Measurements from ENCODE around the gene PALM. TPM values are rescaled to one million over a fixed set of nuclear protein-coding genes. Genes with fewer than 3 reads are reported as not detected.
A peak's percentile ranks its signal among the peaks of the same experiment; 100 is the strongest.

PALM gene
- polyA plus RNA-seq, 1 donor from 2014 or later = 74.8 TPM

GRCh38 chr19:710767-711166 lies 2.0 kb downstream of the PALM start:
- Histone ChIP-seq H3K9me3 (ENCODE audit: low read length) (no peaks in the 10 kb centered on the region), H4K20me1 (ENCODE audit: insufficient read depth) (no peaks in the 10 kb centered on the region), H3F3A (ENCODE audit: insufficient read depth, low read length, poor library complexity, severe bottlenecking) (no peaks in the 10 kb centered on the region), H3K9me2 (ENCODE audit: insufficient read depth, low read length) (no peaks in the 10 kb centered on the region), H3K4me3 (ENCODE audit: low read length) (peak overlapping the region; percentile 90), H3K36me3 (ENCODE audit: insufficient read depth, low read length) (no peaks in the 10 kb centered on the region), H3K9ac (ENCODE audit: low read length) (peak overlapping the region; percentile 83), H3K27ac (ENCODE audit: low read length) (peak overlapping the region; percentile 63), H3K79me2 (replicated peaks; ENCODE audit: insufficient read depth, low read length) (peaks cover 64% of the 10 kb centered on the region), H3K27me3 (ENCODE audit: insufficient read depth, low read depth, low read length) (no peaks in the 10 kb centered on the region), H2AFZ (ENCODE audit: low read depth, low read length) (no peak overlapping the region), H3K4me2 (ENCODE audit: low read length) (peak overlapping the region; percentile 25)
- TF ChIP-seq POLR2AphosphoS5 (IDR thresholded peaks at IDR 0.05) (no peak), EZH2 (IDR thresholded peaks at IDR 0.05; ENCODE audit: borderline replicate concordance, insufficient read depth, low read length, poor library complexity, severe bottlenecking) (no peak), REST (IDR thresholded peaks at IDR 0.05; ENCODE audit: borderline replicate concordance) (no peak), MXI1 (conservative IDR thresholded peaks at IDR 0.05; ENCODE audit: poor library complexity, severe bottlenecking) (no peak), EP300 (conservative IDR thresholded peaks at IDR 0.05; ENCODE audit: poor library complexity, severe bottlenecking) (no peak), TAF1 (IDR thresholded peaks at IDR 0.05; ENCODE audit: low read depth) (no peak), SMC3 (conservative IDR thresholded peaks at IDR 0.05; ENCODE audit: poor library complexity) (no peak), RAD21 (conservative IDR thresholded peaks at IDR 0.05) (no peak), CTCF (IDR thresholded peaks at IDR 0.05; ENCODE audit: poor library complexity, severe bottlenecking) (no peak)

GRCh38 chr19:711254-711653 lies 2.5 kb downstream of the PALM start:
- peak overlapping the region; percentile 90 for H3K4me3 ChIP-seq (ENCODE audit: low read length)
- peak overlapping the region; percentile 20 for H3K27ac ChIP-seq (ENCODE audit: low read length)
- H3K9ac ChIP-seq (ENCODE audit: low read length) = peak overlapping the region; percentile 83

More at GRCh38 chr19:711254-711653, 2.5 kb downstream of the PALM start:
- Histone ChIP-seq H3K36me3 (ENCODE audit: insufficient read depth, low read length) (no peaks in the 10 kb centered on the region), H3F3A (ENCODE audit: insufficient read depth, low read length, poor library complexity, severe bottlenecking) (no peaks in the 10 kb centered on the region), H3K79me2 (replicated peaks; ENCODE audit: insufficient read depth, low read length) (peaks cover 65% of the 10 kb centered on the region), H3K9me3 (ENCODE audit: low read length) (no peaks in the 10 kb centered on the region), H3K4me2 (ENCODE audit: low read length) (peak overlapping the region; percentile 48), H2AFZ (ENCODE audit: low read depth, low read length) (no peak overlapping the region), H4K20me1 (ENCODE audit: insufficient read depth) (no peaks in the 10 kb centered on the region), H3K9me2 (ENCODE audit: insufficient read depth, low read length) (no peaks in the 10 kb centered on the region), H3K27me3 (ENCODE audit: insufficient read depth, low read depth, low read length) (no peaks in the 10 kb centered on the region)
- TF ChIP-seq RAD21 (conservative IDR thresholded peaks at IDR 0.05) (no peak), TAF1 (IDR thresholded peaks at IDR 0.05; ENCODE audit: low read depth) (no peak), POLR2AphosphoS5 (IDR thresholded peaks at IDR 0.05) (no peak), REST (IDR thresholded peaks at IDR 0.05; ENCODE audit: borderline replicate concordance) (no peak), EZH2 (IDR thresholded peaks at IDR 0.05; ENCODE audit: borderline replicate concordance, insufficient read depth, low read length, poor library complexity, severe bottlenecking) (no peak), CTCF (IDR thresholded peaks at IDR 0.05; ENCODE audit: poor library complexity, severe bottlenecking) (no peak), SMC3 (conservative IDR thresholded peaks at IDR 0.05; ENCODE audit: poor library complexity) (no peak), MXI1 (conservative IDR thresholded peaks at IDR 0.05; ENCODE audit: poor library complexity, severe bottlenecking) (no peak), EP300 (conservative IDR thresholded peaks at IDR 0.05; ENCODE audit: poor library complexity, severe bottlenecking) (no peak)
